Caco-2 (cell line): ENCODE data around the gene SIM2. TPM values are rescaled to one million over a fixed set of nuclear protein-coding genes. Genes with fewer than 3 reads are reported as not detected.

ENCODE experiments used
- BruUV-seq: library from RNA; stranded (reverse); fragments of 400-500 nt; replicated peaks from 2 replicates; lab custom pipeline; 2021; lab: Mats Ljungman, UMichigan
- CTCF ChIA-PET: fragments of 300-600 bp; sonication (Branson Sonifier 250); formaldehyde crosslinking; loops from one replicate; lab custom pipeline; 2022; ENCODE audit warnings: antibody characterized with exemption; lab: Charles Lee
- POLR2A ChIA-PET: fragments of 300-600 bp; sonication (Branson Sonifier 250); formaldehyde crosslinking; loops from one replicate; lab custom pipeline; 2022; ENCODE audit warnings: antibody characterized with exemption; lab: Charles Lee
- DNase-seq, 2 experiments: peaks; one replicate each; pipeline versions ENCODE4 v3.0.0 to v3.0.0-alpha.2; 2020 to 2022
- H3K27me3 ChIP-seq: replicated peaks from 2 replicates; pipeline ENCODE4 v1.6.0; 2011; ENCODE audit warnings: low read length; ENCODE audit not compliant: control insufficient read depth, insufficient read depth
- H3K36me3 ChIP-seq: 2 replicates; pipeline ENCODE4 v1.5.1; 2011; ENCODE audit warnings: low read length; ENCODE audit not compliant: control insufficient read depth, insufficient read depth
- H3K4me1 ChIP-seq: fragments of 250-450 bp; sonication (Bioruptor Pico); 2 replicates; pipeline ENCODE4 v1.5.1; 2020; ENCODE audit warnings: mild to moderate bottlenecking
- H3K4me3 ChIP-seq: 2 replicates; pipeline ENCODE4 v1.5.1; 2011; ENCODE audit warnings: low read depth, mild to moderate bottlenecking, control low read depth, low read length
- H3K9me3 ChIP-seq: fragments of 250-450 bp; sonication (Bioruptor Pico); 2 replicates; pipeline ENCODE4 v1.5.1; 2020; ENCODE audit warnings: mild to moderate bottlenecking, moderate library complexity
- H3K27ac Mint-ChIP-seq: one replicate; pipeline ENCODE4 v1.8.0; 2022; ENCODE audit warnings: mixed read lengths; ENCODE audit not compliant: unreplicated experiment
- H3K27me3 Mint-ChIP-seq: one replicate; pipeline ENCODE4 v1.8.0; 2022; ENCODE audit warnings: mixed read lengths; ENCODE audit not compliant: insufficient read depth, unreplicated experiment
- H3K36me3 Mint-ChIP-seq: one replicate; pipeline ENCODE4 v1.8.0; 2022; ENCODE audit warnings: mild to moderate bottlenecking, mixed read lengths; ENCODE audit not compliant: insufficient read depth, unreplicated experiment
- H3K4me1 Mint-ChIP-seq: one replicate; pipeline ENCODE4 v1.8.0; 2022; ENCODE audit warnings: low read depth, mixed read lengths; ENCODE audit not compliant: unreplicated experiment
- H3K4me3 Mint-ChIP-seq: one replicate; pipeline ENCODE4 v1.8.0; 2022; ENCODE audit warnings: mild to moderate bottlenecking, moderate library complexity, mixed read lengths; ENCODE audit not compliant: unreplicated experiment
- H3K9me3 Mint-ChIP-seq: one replicate; pipeline ENCODE4 v1.8.0; 2022; ENCODE audit warnings: mixed read lengths; ENCODE audit not compliant: unreplicated experiment
- intact Hi-C: fragments of 100-400 bp; cut with micrococcal nuclease; formaldehyde crosslinking; loops from one replicate; pipeline ENCODE4 v1.10.0; 2022; ENCODE audit not compliant: unreplicated experiment
- total RNA-seq: library from RNA; stranded (reverse); gene quantifications from 2 replicates; pipeline ENCODE4 v1.2.3, GENCODE V29; 2022
- TF ChIP-seq, protein P1 (sequence below), 2 experiments: fragments of 200-600 bp in 1 of 2; IDR thresholded peaks; 1 replicate in 1 of 2; 2 replicates in 1 of 2; pipeline versions ENCODE4 v1.5.1 to v1.8.0; 2011 to 2022; ENCODE audit warnings: antibody characterized with exemption in 1 of 2, control low read depth in 1 of 2, inconsistent platforms in 1 of 2, low read depth in 1 of 2, low read length in 1 of 2, mild to moderate bottlenecking in 1 of 2, moderate library complexity in 1 of 2; ENCODE audit not compliant: insufficient read depth in 1 of 2, severe bottlenecking in 1 of 2, unreplicated experiment in 1 of 2

The SIM2 gene
- total RNA-seq, 1 experiment from 2014 or later = 9.4 TPM

GRCh38 chr21:36756527-36756926 is 57.6 kb downstream of the SIM2 start:
- Mint-ChIP-seq H3K27me3 (no peaks in the 10 kb centered on the region), H3K27ac (no peak overlapping the region), H3K9me3 (no peaks in the 10 kb centered on the region), H3K4me1 (peaks cover 22% of the 10 kb centered on the region), H3K36me3 (peaks cover 10% of the 10 kb centered on the region), H3K4me3 (no peak overlapping the region)
- BruUV-seq = no TSS peak
- TF ChIP-seq, protein P1, sequence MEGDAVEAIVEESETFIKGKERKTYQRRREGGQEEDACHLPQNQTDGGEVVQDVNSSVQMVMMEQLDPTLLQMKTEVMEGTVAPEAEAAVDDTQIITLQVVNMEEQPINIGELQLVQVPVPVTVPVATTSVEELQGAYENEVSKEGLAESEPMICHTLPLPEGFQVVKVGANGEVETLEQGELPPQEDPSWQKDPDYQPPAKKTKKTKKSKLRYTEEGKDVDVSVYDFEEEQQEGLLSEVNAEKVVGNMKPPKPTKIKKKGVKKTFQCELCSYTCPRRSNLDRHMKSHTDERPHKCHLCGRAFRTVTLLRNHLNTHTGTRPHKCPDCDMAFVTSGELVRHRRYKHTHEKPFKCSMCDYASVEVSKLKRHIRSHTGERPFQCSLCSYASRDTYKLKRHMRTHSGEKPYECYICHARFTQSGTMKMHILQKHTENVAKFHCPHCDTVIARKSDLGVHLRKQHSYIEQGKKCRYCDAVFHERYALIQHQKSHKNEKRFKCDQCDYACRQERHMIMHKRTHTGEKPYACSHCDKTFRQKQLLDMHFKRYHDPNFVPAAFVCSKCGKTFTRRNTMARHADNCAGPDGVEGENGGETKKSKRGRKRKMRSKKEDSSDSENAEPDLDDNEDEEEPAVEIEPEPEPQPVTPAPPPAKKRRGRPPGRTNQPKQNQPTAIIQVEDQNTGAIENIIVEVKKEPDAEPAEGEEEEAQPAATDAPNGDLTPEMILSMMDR (IDR thresholded peaks at IDR 0.05; ENCODE audit: insufficient read depth in 1 of 2, low read depth in 1 of 2, low read length in 1 of 2, severe bottlenecking in 1 of 2, unreplicated experiment in 1 of 2) = no peak
- Histone ChIP-seq H3K9me3 (no peaks in the 10 kb centered on the region), H3K4me1 (peaks cover 4% of the 10 kb centered on the region; the same call in 1 of the 2 replicates), H3K4me3 (no peak overlapping the region), H3K36me3 (no peaks in the 10 kb centered on the region; the same call in 1 of the 2 replicates), H3K27me3 (no peaks in the 10 kb centered on the region)
- DNase-seq = no peak
- intact Hi-C loops = no loop called here
- POLR2A ChIA-PET = no interaction called here
- CTCF ChIA-PET = interaction anchor here (0.5 to 1.3 kb wide), 3 partner anchors 71 to 161 kb away, joined by 3 to 5 read pairs (median 4); no protein-coding TSS in a partner anchor

- Histone ChIP-seq H3K9me3 (no peaks in the 10 kb centered on the region), H3K4me1 (peaks cover 4% of the 10 kb centered on the region; the same call in 1 of the 2 replicates), H3K4me3 (no peak overlapping the region), H3K36me3 (no peaks in the 10 kb centered on the region; the same call in 1 of the 2 replicates), H3K27me3 (no peaks in the 10 kb centered on the region)
- ChIA-PET POLR2A (no interaction called here), CTCF (interaction anchor here (1.3 kb wide), 1 partner anchor 127 kb away, joined by 3 read pairs; no protein-coding TSS in a partner anchor)
- peaks cover 10% of the 10 kb centered on the region for H3K36me3 Mint-ChIP-seq
- no peaks in the 10 kb centered on the region for H3K9me3 Mint-ChIP-seq
- H3K4me1 Mint-ChIP-seq = peaks cover 22% of the 10 kb centered on the region
- H3K27me3 Mint-ChIP-seq = no peaks in the 10 kb centered on the region
- H3K27ac Mint-ChIP-seq = no peak overlapping the region
- TF ChIP-seq, protein P1 (IDR thresholded peaks at IDR 0.05; ENCODE audit: insufficient read depth in 1 of 2, low read depth in 1 of 2, low read length in 1 of 2, severe bottlenecking in 1 of 2, unreplicated experiment in 1 of 2) = no peak
- intact Hi-C loops = no loop called here
- no peak overlapping the region for H3K4me3 Mint-ChIP-seq
- BruUV-seq = no TSS peak
- DNase-seq = no peak
These were observed 58.3 kb downstream of the SIM2 start for GRCh38 chr21:36757196-36757595.

GRCh38 chr21:36759348-36760083 is 60.6 kb downstream of the SIM2 start:
- intact Hi-C loops = no loop called here
- Histone ChIP-seq H3K9me3 (no peaks in the 10 kb centered on the region), H3K36me3 (no peaks in the 10 kb centered on the region; the same call in 1 of the 2 replicates), H3K27me3 (no peaks in the 10 kb centered on the region), H3K4me1 (0 out of 2 replicates have a peak, but pooled peaks cover 4% of the 10 kb centered on the region), H3K4me3 (no peak overlapping the region)
- Mint-ChIP-seq H3K27me3 (no peaks in the 10 kb centered on the region), H3K4me1 (peaks cover 12% of the 10 kb centered on the region), H3K27ac (no peak overlapping the region), H3K4me3 (no peak overlapping the region), H3K9me3 (no peaks in the 10 kb centered on the region), H3K36me3 (peaks cover 16% of the 10 kb centered on the region)
- ChIA-PET CTCF (interaction anchor here (0.7 kb wide), 1 partner anchor 129 kb away, joined by 3 read pairs; no protein-coding TSS in a partner anchor), POLR2A (no interaction called here)
- no peak for DNase-seq
- TF ChIP-seq, protein P1 (IDR thresholded peaks at IDR 0.05; ENCODE audit: insufficient read depth in 1 of 2, low read depth in 1 of 2, low read length in 1 of 2, severe bottlenecking in 1 of 2, unreplicated experiment in 1 of 2) = no peak
- no TSS peak for BruUV-seq
